ENCODE data around the gene KIAA1217. TPM values are rescaled to one million over a fixed set of nuclear protein-coding genes. Genes with fewer than 3 reads are reported as not detected.

Gene KIAA1217
- total and polyA plus RNA-seq, 2 of the 8 experiments (the other 6 are each of a cell fraction or from before 2014, with no cell fraction given) = 4.5 to 15.6 TPM

DNA sequence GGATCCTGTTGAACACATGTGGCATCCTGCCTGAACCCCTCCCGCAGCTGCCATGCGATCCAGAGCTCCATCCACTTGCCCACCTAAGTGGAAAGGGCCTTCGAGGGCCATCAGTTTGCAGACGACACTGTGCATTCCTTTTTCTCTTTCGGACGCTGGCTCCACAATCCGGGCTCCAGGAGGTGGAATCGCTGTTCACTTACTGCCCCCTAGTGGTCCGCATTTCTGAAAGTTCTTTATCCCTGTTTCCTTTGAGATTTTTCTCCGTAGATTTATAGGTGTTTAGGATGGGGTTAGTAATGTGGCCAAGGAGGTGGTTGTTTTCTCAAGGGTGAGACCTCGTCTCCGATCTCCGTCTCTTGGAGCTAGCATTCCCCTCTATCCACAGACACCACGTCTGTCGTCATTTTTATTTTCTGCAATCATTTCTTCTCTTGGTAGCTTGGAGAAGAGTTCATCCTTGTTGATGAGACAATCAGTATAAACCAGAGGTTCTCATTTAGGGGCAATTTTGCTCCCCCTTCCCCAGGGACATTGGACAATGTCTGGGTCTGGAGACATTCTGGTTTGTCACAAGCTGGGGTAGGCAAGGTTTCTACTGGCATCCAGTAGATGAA lies 310.2 kb downstream of the KIAA1217 start (continued):
- TF ChIP-seq CTCF (IDR thresholded peaks at IDR 0.05; ENCODE audit: control extremely low read depth in 1 of 3, insufficient read depth in 1 of 3, low read depth in 1 of 3, low read length in 3 of 3) (peak; percentile 56 to 77 (median 66)), RAD21 (IDR thresholded peaks at IDR 0.05 in 1 of 2, conservative IDR thresholded peaks at IDR 0.05 in 1 of 2; ENCODE audit: low read depth in 2 of 2, low read length in 2 of 2) (peak; percentile 79 to 82), CHD1 (IDR thresholded peaks at IDR 0.05; ENCODE audit: low read depth, low read length) (no peak), SIRT6 (IDR thresholded peaks at IDR 0.05; ENCODE audit: low read length) (no peak), EGR1 (IDR thresholded peaks at IDR 0.05; ENCODE audit: borderline replicate concordance, low read depth, low read length) (no peak)

Data from H1 (cell line).